Upper lobe of left lung (tissue), 4 donors: ENCODE results near the gene MAP4K1.
"Not testable (repeated sequence)": the region's sequence is repeated elsewhere in the genome, so short reads cannot be mapped to it uniquely, and the experiment has no call there.

ENCODE experiments used
- CTCF ChIP-seq, 6 experiments: fragments of 450-650 bp in 4 of 6; fragments of 200-600 bp in 2 of 6; sonication (generic) in 2 of 6; IDR thresholded peaks; one replicate each; pipeline ENCODE4 v1.5.1; 2016 to 2019; ENCODE audit warnings: antibody characterized with exemption in 6 of 6
- POLR2A ChIP-seq, 4 donors: fragments of 450-650 bp; IDR thresholded peaks; one replicate each; pipeline ENCODE4 v1.5.1; 2016 to 2017; ENCODE audit warnings: antibody characterized with exemption in 4 of 4, mild to moderate bottlenecking in 2 of 4

GRCh38 chr19:38558933-38559332 lies 58.8 kb downstream of the MAP4K1 start:
- TF ChIP-seq CTCF, POLR2A (IDR thresholded peaks at IDR 0.05): not testable (repeated sequence)
